Mesodermal cell (in vitro differentiated cells): Measurements from ENCODE around the gene MORC1.
"Not testable (repeated sequence)": the region's sequence is repeated elsewhere in the genome, so short reads cannot be mapped to it uniquely, and the experiment has no call there.

Experiments
- H3K27ac ChIP-seq: 2 replicates; pipeline ENCODE4 v1.7.0; 2013; ENCODE audit warnings: mild to moderate bottlenecking, low read depth, low read length, moderate library complexity; ENCODE audit not compliant: severe bottlenecking
- H3K36me3 ChIP-seq: 2 replicates; pipeline ENCODE4 v1.7.1; 2013; ENCODE audit warnings: mild to moderate bottlenecking, low read length, moderate library complexity; ENCODE audit not compliant: control insufficient read depth, insufficient read depth
- H3K4me1 ChIP-seq: one replicate; pipeline ENCODE4 v1.7.1; 2013; ENCODE audit warnings: mild to moderate bottlenecking, low read length; ENCODE audit not compliant: insufficient read depth, control insufficient read depth, poor library complexity, severe bottlenecking
- H3K4me3 ChIP-seq: 2 replicates; pipeline ENCODE4 v1.7.0; 2013; ENCODE audit warnings: low read length, control low read depth, mild to moderate bottlenecking; ENCODE audit not compliant: insufficient read depth, poor library complexity, severe bottlenecking; ENCODE audit errors: extremely low read depth
- H3K9me3 ChIP-seq: 2 replicates; pipeline ENCODE4 v1.7.1; 2013; ENCODE audit warnings: mild to moderate bottlenecking, low read length, moderate library complexity; ENCODE audit not compliant: control insufficient read depth
- WGBS, 2 experiments: methylation state at CpG; one replicate each; pipeline ENCODE4 v1.1.5; 2013; ENCODE audit warnings: missing lambda C conversion rate in 2 of 2; ENCODE audit not compliant: insufficient coverage in 2 of 2; 5-methylcytosine and 5-hydroxymethylcytosine counted together

The MORC1 gene

DNA sequence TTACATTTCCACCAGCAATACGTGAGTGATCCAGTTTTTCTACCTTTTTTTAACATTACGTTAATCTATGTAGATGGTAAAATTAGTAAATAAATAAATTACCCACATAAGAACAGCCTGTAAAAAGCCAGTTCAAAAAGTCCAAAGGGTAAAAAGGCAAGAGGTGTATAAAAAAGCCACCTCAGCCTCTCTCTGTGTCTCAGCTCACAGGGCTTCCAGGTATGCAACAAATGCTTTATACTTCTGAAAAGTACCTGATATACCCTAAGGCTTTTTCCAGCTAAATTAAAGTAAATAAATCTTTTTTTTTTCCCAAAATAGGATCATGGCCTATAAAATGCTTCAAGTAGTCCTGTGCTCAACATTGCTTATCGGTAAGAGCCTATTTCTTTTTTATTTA, 18.6 kb upstream of the MORC1 start, which contains the start of gene C3orf85:
Gene C3orf85 (plus strand): TSS at position 197 of the 400 bp plus-strand sequence. CDS start 129 bp downstream, at position 326.
- Histone ChIP-seq H3K9me3 (no peaks in the 10 kb centered on the region), H3K4me3 (no peak within 1 kb of the TSS), H3K36me3 (no peaks in the 10 kb centered on the region), H3K4me1 (no peaks in the 10 kb centered on the region), H3K27ac (no peak within 1 kb of the TSS)
- 86 to 100% methylated on average over 1 of the region's 3 CpGs for WGBS, 2 experiments

- 100% methylated on average over 1 of the region's 5 CpGs for WGBS, 2 experiments
- H3K9me3 ChIP-seq, H3K36me3 ChIP-seq, H3K4me1 ChIP-seq, H3K4me3 ChIP-seq, H3K27ac ChIP-seq: not testable (repeated sequence)
Measured at GRCh38 chr3:109133474-109133816, 15.5 kb upstream of the MORC1 start.

- no peaks in the 10 kb centered on the region for H3K4me1 ChIP-seq
- H3K4me3 ChIP-seq = no peak overlapping the region
- H3K27ac ChIP-seq = no peak overlapping the region
- WGBS, 2 experiments = 100% methylated on average over 1 to 2 of the region's 5 CpGs
- no peaks in the 10 kb centered on the region for H3K9me3 ChIP-seq
- no peaks in the 10 kb centered on the region for H3K36me3 ChIP-seq
Measured at GRCh38 chr3:109132801-109133473, 15.0 kb upstream of the MORC1 start.

DNA sequence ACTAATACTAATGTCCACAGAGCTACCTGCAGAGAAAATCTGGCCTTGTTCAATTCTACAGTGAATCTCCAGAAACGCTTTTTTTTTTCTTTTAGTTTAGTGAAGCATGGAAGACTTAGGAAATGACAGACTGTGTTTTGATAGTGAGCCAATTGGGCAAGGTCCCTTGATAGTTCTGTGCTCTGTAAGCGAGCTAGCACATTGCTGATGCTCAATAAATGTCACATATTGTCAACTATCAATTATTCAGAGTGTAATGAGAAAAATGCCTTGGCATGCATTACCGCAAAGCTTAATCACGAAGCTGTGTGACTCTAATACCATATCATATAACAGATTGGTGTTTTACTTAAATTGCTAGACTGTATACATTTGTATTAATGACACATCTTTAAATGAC, 13.3 kb upstream of the MORC1 start:
- Histone ChIP-seq H3K4me1 (no peaks in the 10 kb centered on the region), H3K27ac (no peak overlapping the region), H3K9me3 (no peaks in the 10 kb centered on the region), H3K4me3 (no peak overlapping the region), H3K36me3 (no peaks in the 10 kb centered on the region)
- WGBS, 2 experiments = 83% methylated on average over 1 of the region's 4 CpGs; no CpG with 5 or more reads in 1 of the 2 experiments

- no peaks in the 10 kb centered on the region for H3K9me3 ChIP-seq
- no peak overlapping the region for H3K27ac ChIP-seq
Measured at GRCh38 chr3:109127553-109127952, 9.6 kb upstream of the MORC1 start.

GRCh38 chr3:109125902-109126301, 8.0 kb upstream of the MORC1 start:
- Histone ChIP-seq H3K4me3 (no peak overlapping the region), H3K4me1 (no peaks in the 10 kb centered on the region), H3K9me3 (no peaks in the 10 kb centered on the region), H3K27ac (no peak overlapping the region), H3K36me3 (no peaks in the 10 kb centered on the region)

More at GRCh38 chr3:109127553-109127952, 9.6 kb upstream of the MORC1 start:
- 75% methylated on average over 1 of the region's 2 CpGs; no CpG with 5 or more reads in 1 of the 2 experiments for WGBS, 2 experiments
- no peaks in the 10 kb centered on the region for H3K36me3 ChIP-seq
- H3K4me1 ChIP-seq = no peaks in the 10 kb centered on the region
- no peak overlapping the region for H3K4me3 ChIP-seq

GRCh38 chr3:109122690-109123089, 4.8 kb upstream of the MORC1 start:
- H3K4me3 ChIP-seq = no peak overlapping the region
- no peaks in the 10 kb centered on the region for H3K36me3 ChIP-seq
- H3K27ac ChIP-seq = no peak overlapping the region
- H3K4me1 ChIP-seq = no peaks in the 10 kb centered on the region
- H3K9me3 ChIP-seq = no peaks in the 10 kb centered on the region

DNA sequence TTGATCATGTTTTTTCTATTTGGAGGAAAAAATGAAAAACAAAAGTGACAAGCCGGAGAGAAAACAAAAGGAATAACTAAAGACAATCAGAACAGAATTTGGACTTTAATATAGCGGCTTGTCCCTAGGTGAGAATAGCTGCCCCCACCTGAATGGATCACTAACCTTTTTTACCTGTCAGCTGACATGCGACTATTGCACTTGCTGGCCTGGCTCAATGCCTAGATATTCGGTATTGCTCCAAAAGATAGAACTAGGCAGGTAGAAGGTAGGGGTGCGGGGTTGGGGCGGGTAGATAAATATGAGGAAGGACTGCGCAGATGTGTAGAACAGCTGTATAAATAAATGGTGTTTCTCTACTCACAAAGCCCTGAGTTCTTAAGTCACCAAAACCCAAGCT, 650 bp upstream of the MORC1 start:
- H3K27ac ChIP-seq = no peak overlapping the region
- H3K9me3 ChIP-seq = no peaks in the 10 kb centered on the region
- no peaks in the 10 kb centered on the region for H3K36me3 ChIP-seq
- no peaks in the 10 kb centered on the region for H3K4me1 ChIP-seq
- 88% methylated on average over 4 of the region's 7 CpGs; no CpG with 5 or more reads in 1 of the 2 experiments for WGBS, 2 experiments
- no peak overlapping the region for H3K4me3 ChIP-seq

DNA sequence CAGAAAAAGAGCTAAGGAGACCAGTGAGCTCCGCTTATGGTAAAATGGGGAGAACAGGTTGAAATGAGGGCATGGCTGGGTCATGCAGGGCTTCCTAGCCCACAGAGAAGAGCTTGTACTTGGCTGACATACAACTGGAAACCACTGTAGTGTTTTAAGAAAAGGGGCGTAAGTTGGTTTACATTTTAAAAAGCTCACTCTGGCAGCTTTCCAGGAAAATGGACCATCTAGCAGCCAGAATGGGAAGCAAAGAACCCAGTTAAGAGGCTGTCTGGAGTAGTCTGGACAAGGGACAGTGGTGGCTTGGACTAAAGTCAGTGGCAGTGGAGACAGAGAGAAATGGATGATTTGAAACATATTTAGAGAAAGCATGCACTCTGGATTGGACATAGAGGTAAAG, 1.9 kb downstream of the MORC1 start:
- Histone ChIP-seq H3K4me1 (no peaks in the 10 kb centered on the region), H3K4me3 (no peak overlapping the region), H3K36me3 (no peaks in the 10 kb centered on the region), H3K27ac (no peak overlapping the region), H3K9me3 (no peaks in the 10 kb centered on the region)
- WGBS, 2 experiments = 96 to 100% methylated on average over 2 of the region's 2 CpGs

- Histone ChIP-seq H3K4me3 (no peak overlapping the region), H3K27ac (no peak overlapping the region), H3K4me1 (no peaks in the 10 kb centered on the region), H3K36me3 (no peaks in the 10 kb centered on the region), H3K9me3 (no peaks in the 10 kb centered on the region)
- WGBS, 2 experiments = 83% methylated on average over 1 of the region's 2 CpGs; no CpG with 5 or more reads in 1 of the 2 experiments
Measured at GRCh38 chr3:109115451-109115850, 2.5 kb downstream of the MORC1 start.

DNA sequence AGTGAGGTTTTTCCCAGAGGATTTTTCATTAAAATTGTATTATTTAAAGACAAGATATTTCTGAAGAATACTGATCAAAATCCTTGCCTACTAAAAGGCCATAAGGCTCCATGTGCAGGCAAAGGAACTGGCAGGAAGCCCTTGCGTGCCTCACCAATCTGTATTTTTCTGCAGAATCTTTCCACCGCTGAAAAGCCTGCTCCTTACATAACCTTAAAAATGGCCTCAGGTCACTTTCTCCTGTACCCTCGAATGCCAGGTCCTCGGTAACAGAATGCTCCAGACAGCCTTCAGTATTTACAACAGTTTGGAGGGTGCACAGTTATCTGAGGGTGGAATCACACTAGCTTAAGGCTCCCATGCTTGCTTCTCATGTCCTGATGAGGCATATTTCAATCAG, 3.2 kb downstream of the MORC1 start:
- Histone ChIP-seq H3K9me3 (no peaks in the 10 kb centered on the region), H3K36me3 (no peaks in the 10 kb centered on the region), H3K4me1 (no peaks in the 10 kb centered on the region), H3K4me3 (no peak overlapping the region), H3K27ac (no peak overlapping the region)
- WGBS, 2 experiments = 80 to 87% methylated on average over 2 to 4 of the region's 4 CpGs
